H1 (cell line): ENCODE results near the gene SBF2. TPM values are rescaled to one million over a fixed set of nuclear protein-coding genes. Genes with fewer than 3 reads are reported as not detected.

Experiments used
- CTCF ChIA-PET: fragments of 300-600 bp; sonication (Branson Sonifier 250); formaldehyde crosslinking; loops from one replicate; lab custom pipeline; 2021; ENCODE audit not compliant: partially characterized antibody; lab: Charles Lee
- POLR2A ChIA-PET: fragments of 300-600 bp; sonication (Branson Sonifier 250); formaldehyde crosslinking; loops from one replicate; lab custom pipeline; 2021; ENCODE audit warnings: inconsistent platforms; ENCODE audit not compliant: partially characterized antibody; lab: Charles Lee
- DNase-seq, 2 experiments: peaks; one replicate each; pipeline versions ENCODE4 v3.0.0 to v3.0.0-alpha.2; 2010 to 2022; ENCODE audit warnings: low spot score in 2 of 2, low read depth in 1 of 2, mixed read lengths in 1 of 2
- FAIRE-seq: peaks from 2 replicates; lab custom pipeline; 2011; peaks lifted over from hg19 to GRCh38; lab: Jason Lieb, UNC
- H2AFZ ChIP-seq: 2 replicates; pipeline ENCODE4 v1.8.1; 2012; ENCODE audit warnings: low read length, inconsistent platforms
- H2AK5ac ChIP-seq: 2 replicates; pipeline ENCODE4 v1.6.1; 2013; ENCODE audit warnings: low read depth, low read length
- H2BK120ac ChIP-seq: replicated peaks from 2 replicates; pipeline ENCODE3; 2013; ENCODE audit warnings: low read depth, low read length, inconsistent platforms
- H2BK12ac ChIP-seq: 2 replicates; pipeline ENCODE4 v1.6.1; 2013; ENCODE audit warnings: low read depth, low read length
- H2BK15ac ChIP-seq: 2 replicates; pipeline ENCODE4 v1.6.1; 2013; ENCODE audit warnings: low read length
- H2BK20ac ChIP-seq: 2 replicates; pipeline ENCODE4 v1.6.1; 2013; ENCODE audit warnings: low read length
- H2BK5ac ChIP-seq: 2 replicates; pipeline ENCODE4 v1.6.1; 2013; ENCODE audit warnings: low read depth, low read length
- H3K14ac ChIP-seq: 2 replicates; pipeline ENCODE4 v1.6.1; 2013; ENCODE audit warnings: inconsistent platforms; ENCODE audit not compliant: insufficient read length
- H3K18ac ChIP-seq: 2 replicates; pipeline ENCODE4 v1.6.1; 2013; ENCODE audit warnings: low read length; ENCODE audit errors: extremely low read depth
- H3K23ac ChIP-seq: 2 replicates; pipeline ENCODE4 v1.6.1; 2013; ENCODE audit warnings: inconsistent platforms; ENCODE audit not compliant: insufficient read length
- H3K23me2 ChIP-seq: 2 replicates; pipeline ENCODE4 v1.6.1; 2013; ENCODE audit warnings: low read depth, low read length
- H3K27ac ChIP-seq: 2 replicates; pipeline ENCODE4 v1.6.1; 2011; ENCODE audit warnings: low read depth, low read length, inconsistent platforms
- H3K27me3 ChIP-seq, 4 experiments: replicated peaks in 1 of 4; 1 replicate in 1 of 4; 2 replicates in 3 of 4; pipeline versions ENCODE4 v1.6.1 to v1.8.1; 2011 to 2013; ENCODE audit warnings: low read length in 3 of 4, mild to moderate bottlenecking in 3 of 4, inconsistent platforms in 2 of 4, mixed read lengths in 2 of 4, moderate library complexity in 1 of 4; ENCODE audit not compliant: control insufficient read depth in 3 of 4, insufficient read depth in 3 of 4; ENCODE audit errors: extremely low read depth in 1 of 4
- H3K36me3 ChIP-seq, 4 experiments: 2 replicates each; pipeline versions ENCODE4 v1.6.1 to v1.8.1; 2011 to 2013; ENCODE audit warnings: mild to moderate bottlenecking in 4 of 4, low read length in 3 of 4, moderate library complexity in 2 of 4, control low read depth in 1 of 4, inconsistent platforms in 1 of 4; ENCODE audit not compliant: insufficient read depth in 4 of 4, control insufficient read depth in 2 of 4
- H3K4ac ChIP-seq: replicated peaks from 2 replicates; pipeline ENCODE3; 2013; ENCODE audit warnings: low read length, low read depth, mixed read lengths, inconsistent platforms; ENCODE audit not compliant: insufficient read length
- H3K4me1 ChIP-seq, 4 experiments: replicated peaks in 1 of 4; 1 replicate in 1 of 4; 2 replicates in 3 of 4; pipeline versions ENCODE4 v1.6.1 to v1.8.1; 2011 to 2013; ENCODE audit warnings: low read length in 3 of 4, inconsistent platforms in 2 of 4, mixed read lengths in 1 of 4; ENCODE audit not compliant: insufficient read depth in 4 of 4, control insufficient read depth in 3 of 4
- H3K4me2 ChIP-seq, 2 experiments: 2 replicates each; pipeline versions ENCODE4 v1.6.1 to v1.8.1; 2011 to 2013; ENCODE audit warnings: low read depth in 2 of 2, low read length in 2 of 2, control low read depth in 1 of 2, inconsistent platforms in 1 of 2, mild to moderate bottlenecking in 1 of 2; ENCODE audit not compliant: insufficient read depth in 1 of 2
- H3K4me3 ChIP-seq, 4 experiments: fragments of 200-600, 300-600 bp in 1 of 4; sonication (generic), shearing (Covaris generic), sonication (Bioruptor Twin) in 1 of 4; 2 replicates each; pipeline versions ENCODE4 v1.5.1 to v1.8.1; 2011 to 2016; ENCODE audit warnings: low read length in 4 of 4, low read depth in 3 of 4, control low read depth in 2 of 4, inconsistent platforms in 2 of 4, mild to moderate bottlenecking in 2 of 4, mixed read lengths in 1 of 4, moderate library complexity in 1 of 4; ENCODE audit not compliant: insufficient read depth in 2 of 4; ENCODE audit errors: extremely low read depth in 1 of 4
- H3K56ac ChIP-seq: replicated peaks from 2 replicates; pipeline ENCODE3; 2013; ENCODE audit warnings: low read depth, mild to moderate bottlenecking, mixed read lengths, low read length, inconsistent platforms; ENCODE audit not compliant: insufficient read length
- H3K79me1 ChIP-seq: 2 replicates; pipeline ENCODE4 v1.6.1; 2013; ENCODE audit warnings: low read depth, low read length, control low read depth
- H3K79me2 ChIP-seq, 2 experiments: 2 replicates each; pipeline versions ENCODE4 v1.6.1 to v1.8.1; 2012 to 2013; ENCODE audit warnings: low read length in 2 of 2, mild to moderate bottlenecking in 2 of 2, inconsistent platforms in 1 of 2; ENCODE audit not compliant: insufficient read depth in 2 of 2, control insufficient read depth in 1 of 2
- H3K9ac ChIP-seq, 4 experiments: replicated peaks in 1 of 4; 1 replicate in 1 of 4; 2 replicates in 3 of 4; pipeline versions ENCODE4 v1.6.1 to v1.8.1; 2011 to 2013; ENCODE audit warnings: low read depth in 3 of 4, low read length in 3 of 4, control low read depth in 2 of 4, mild to moderate bottlenecking in 2 of 4, moderate library complexity in 2 of 4, inconsistent platforms in 1 of 4; ENCODE audit errors: extremely low read depth in 1 of 4
- H3K9me3 ChIP-seq, 2 experiments: 2 replicates each; pipeline versions ENCODE4 v1.6.1 to v1.8.1; 2012 to 2013; ENCODE audit warnings: mild to moderate bottlenecking in 2 of 2, moderate library complexity in 2 of 2, control low read depth in 1 of 2, inconsistent platforms in 1 of 2, low read depth in 1 of 2, low read length in 1 of 2, mixed read lengths in 1 of 2; ENCODE audit not compliant: insufficient read depth in 2 of 2
- H4K20me1 ChIP-seq, 2 experiments: replicated peaks in 1 of 2; 2 replicates each; pipeline versions ENCODE3 to v1.8.1; 2011 to 2013; ENCODE audit warnings: inconsistent platforms in 2 of 2, low read length in 2 of 2, mild to moderate bottlenecking in 1 of 2; ENCODE audit not compliant: insufficient read depth in 2 of 2, control insufficient read depth in 1 of 2
- H4K5ac ChIP-seq: 2 replicates; pipeline ENCODE4 v1.6.1; 2013; ENCODE audit warnings: low read length, low read depth, mixed read lengths, inconsistent platforms; ENCODE audit not compliant: insufficient read length
- H4K8ac ChIP-seq: 2 replicates; pipeline ENCODE4 v1.8.0; 2013; ENCODE audit warnings: mild to moderate bottlenecking, moderate library complexity, low read length, inconsistent platforms; ENCODE audit not compliant: insufficient read depth; ENCODE audit errors: extremely low read depth
- H4K91ac ChIP-seq: replicated peaks from 2 replicates; pipeline ENCODE3; 2013; ENCODE audit warnings: low read length, mixed read lengths, inconsistent platforms; ENCODE audit not compliant: insufficient read length
- ASH2L ChIP-seq: fragments of 200-600, 300-600 bp; sonication (generic); IDR thresholded peaks from one replicate; pipeline ENCODE4 v1.7.1; 2017; ENCODE audit warnings: low read length
- CEBPB ChIP-seq: IDR thresholded peaks from 2 replicates; pipeline ENCODE4 v1.6.1; 2012; ENCODE audit warnings: low read depth, low read length
- E2F6 ChIP-seq: IDR thresholded peaks from 2 replicates; pipeline ENCODE4 v1.6.1; 2012; ENCODE audit warnings: inconsistent platforms
- JUN ChIP-seq: IDR thresholded peaks from 2 replicates; pipeline ENCODE4 v1.6.1; 2011; ENCODE audit warnings: low read depth, mild to moderate bottlenecking, improper control_type of control experiment, low read length
- SAP30 ChIP-seq: fragments of 300-600 bp; sonication (generic); IDR thresholded peaks from 2 replicates; pipeline ENCODE4 v1.7.1; 2012; ENCODE audit warnings: low read length, moderate library complexity, mild to moderate bottlenecking, inconsistent platforms; ENCODE audit not compliant: insufficient read depth, insufficient replicate concordance
- SP4 ChIP-seq: IDR thresholded peaks from 2 replicates; pipeline ENCODE4 v1.6.1; 2012; ENCODE audit warnings: low read length, inconsistent platforms
- SRF ChIP-seq: IDR thresholded peaks from 2 replicates; pipeline ENCODE4 v1.6.1; 2011; ENCODE audit warnings: mild to moderate bottlenecking, low read depth, low read length, moderate library complexity
- TAF7 ChIP-seq: optimal IDR thresholded peaks from 2 replicates; pipeline ENCODE3; 2011; ENCODE audit warnings: low read depth, mild to moderate bottlenecking, inconsistent platforms, low read length, moderate library complexity, borderline replicate concordance
- TBP ChIP-seq: IDR thresholded peaks from 2 replicates; pipeline ENCODE4 v1.6.1; 2011; ENCODE audit warnings: low read depth, low read length, improper control_type of control experiment
- TCF12 ChIP-seq: IDR thresholded peaks from 2 replicates; pipeline ENCODE4 v1.6.1; 2011; ENCODE audit warnings: low read depth, mild to moderate bottlenecking, low read length
- polyA plus RNA-seq, 7 experiments: library from polyadenylated mRNA; depleted of rRNA in 3 of 7; stranded (reverse) in 5 of 7; unstranded in 2 of 7; fragments of >200 nt in 5 of 7; fragments of 200-250 nt in 2 of 7; gene quantifications; 1 replicate in 5 of 7; 2 replicates in 1 of 7; 4 replicates in 1 of 7; pipeline versions ENCODE4 v1.2.1 to v1.2.3, GENCODE V29; 2011 to 2013; ENCODE audit warnings: missing spikeins in 2 of 7, mixed read lengths in 2 of 7
- total RNA-seq: library from RNA; stranded (reverse); fragmentation: NEBNext Ultra II Directional; extraction: Animal tissue kit (Norgen Biotek cat#: 25700); gene quantifications from 2 replicates; pipeline ENCODE4 v1.2.1, GENCODE V29; 2021

Gene SBF2
- total and polyA plus RNA-seq, 2 of the 8 experiments (the other 6 are each of a cell fraction or from before 2014, with no cell fraction given): 36.7 to 50.5 TPM

- Histone ChIP-seq H2BK12ac (no peak overlapping the region), H3K36me3 (no peaks in the 10 kb centered on the region), H3K79me1 (no peaks in the 10 kb centered on the region), H3K79me2 (no peaks in the 10 kb centered on the region), H3K4me1 (peaks cover 3 to 15% (median 8%) of the 10 kb centered on the region in 4 experiments; a peak in 5 of 7 replicates), H2AFZ (no peak overlapping the region), H3K23ac (no peak overlapping the region), H4K8ac (no peak overlapping the region), H3K14ac (no peak overlapping the region), H3K18ac (no peak overlapping the region), H2AK5ac (no peak overlapping the region), H3K27ac (no peak overlapping the region), H4K91ac (no peak overlapping the region), H2BK15ac (no peak overlapping the region), H3K27me3 (no peaks in the 10 kb centered on the region), H2BK20ac (0 out of 2 replicates have a peak overlapping the region, but pooled peaks have one; percentile 9), H3K4me3 (no peak overlapping the region), H3K4ac (peak overlapping the region; percentile 34), H3K4me2 (no peak overlapping the region), H2BK5ac (no peak overlapping the region), H3K9me3 (no peaks in the 10 kb centered on the region), H2BK120ac (no peak overlapping the region), H3K23me2 (no peaks in the 10 kb centered on the region), H3K56ac (no peak overlapping the region), H3K9ac (no peak overlapping the region), H4K20me1 (no peaks in the 10 kb centered on the region), H4K5ac (no peak overlapping the region)
- DNase-seq (no peak), FAIRE-seq (no peak)
- CTCF ChIA-PET: interaction anchor here (0.9 to 1.9 kb wide), 7 partner anchors 9 to 569 kb away, joined by 3 to 5 read pairs (median 3); no protein-coding TSS in a partner anchor
- POLR2A ChIA-PET: interaction anchor here (1.5 to 2.3 kb wide), 2 partner anchors 20 to 23 kb away, joined by 5 to 6 read pairs; partner anchors contain the start of gene ADM
- no peak for TF ChIP-seq SP4
- no peak for TF ChIP-seq SRF
- no peak for TF ChIP-seq SAP30
- TF ChIP-seq E2F6: no peak
- no peak for TF ChIP-seq JUN
- no peak for TF ChIP-seq TCF12
- no peak for TF ChIP-seq TBP
- TF ChIP-seq ASH2L: no peak
- TF ChIP-seq TAF7: no peak
- no peak for TF ChIP-seq CEBPB
Observed at GRCh38 chr11:10327254-10327653, 33.2 kb upstream of the SBF2 start.
